Activated T-cell treated with anti-CD3 and anti-CD28 coated beads, Interleukin-2, amount 50 U/mL, for 24 hours (primary cell): ENCODE data around the gene FLCN.

ENCODE experiments used
- DNase-seq: peaks from one replicate; pipeline ENCODE4 v3.0.0-alpha.2; 2020
- H3K27ac Mint-ChIP-seq: 2 replicates; pipeline ENCODE4 v1.8.0; 2020; ENCODE audit warnings: mild to moderate bottlenecking, mixed read lengths
- H3K27me3 Mint-ChIP-seq: 2 replicates; pipeline ENCODE4 v1.8.0; 2020; ENCODE audit warnings: mixed read lengths
- H3K36me3 Mint-ChIP-seq: 2 replicates; pipeline ENCODE4 v1.8.0; 2020; ENCODE audit warnings: low read depth, mixed read lengths
- H3K4me1 Mint-ChIP-seq: 2 replicates; pipeline ENCODE4 v1.8.0; 2020; ENCODE audit warnings: low read depth, mixed read lengths
- H3K4me3 Mint-ChIP-seq: 2 replicates; pipeline ENCODE4 v1.8.0; 2020; ENCODE audit warnings: mild to moderate bottlenecking, moderate library complexity, mixed read lengths
- H3K9me3 Mint-ChIP-seq: 2 replicates; pipeline ENCODE4 v1.8.0; 2020; ENCODE audit warnings: mixed read lengths

The FLCN gene

DNA sequence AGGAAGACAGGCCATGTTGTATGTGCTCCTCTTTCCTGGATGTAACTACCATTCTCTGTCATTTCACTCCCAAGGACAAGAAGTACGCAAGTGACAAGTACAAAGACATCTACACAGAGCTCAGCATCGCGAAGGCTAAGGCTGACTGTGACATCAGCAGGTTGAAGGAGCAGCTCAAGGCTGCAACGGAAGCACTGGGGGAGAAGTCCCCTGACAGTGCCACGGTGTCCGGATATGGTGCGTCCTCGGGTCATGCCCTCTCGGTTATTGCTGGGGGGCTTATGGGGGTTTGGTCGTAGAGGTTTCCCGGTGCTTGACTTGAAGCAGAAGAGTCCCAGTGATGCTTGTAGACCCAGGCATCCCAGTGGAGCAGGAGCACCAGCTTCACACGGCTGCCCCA lies 59.8 kb downstream of the FLCN start:
- Mint-ChIP-seq H3K36me3 (peaks cover 95% of the 10 kb centered on the region), H3K4me1 (peaks cover 82% of the 10 kb centered on the region), H3K27ac (peak overlapping the region; percentile 99), H3K4me3 (peak overlapping the region; percentile 32), H3K27me3 (no peaks in the 10 kb centered on the region), H3K9me3 (no peaks in the 10 kb centered on the region)
- no peak for DNase-seq

DNA sequence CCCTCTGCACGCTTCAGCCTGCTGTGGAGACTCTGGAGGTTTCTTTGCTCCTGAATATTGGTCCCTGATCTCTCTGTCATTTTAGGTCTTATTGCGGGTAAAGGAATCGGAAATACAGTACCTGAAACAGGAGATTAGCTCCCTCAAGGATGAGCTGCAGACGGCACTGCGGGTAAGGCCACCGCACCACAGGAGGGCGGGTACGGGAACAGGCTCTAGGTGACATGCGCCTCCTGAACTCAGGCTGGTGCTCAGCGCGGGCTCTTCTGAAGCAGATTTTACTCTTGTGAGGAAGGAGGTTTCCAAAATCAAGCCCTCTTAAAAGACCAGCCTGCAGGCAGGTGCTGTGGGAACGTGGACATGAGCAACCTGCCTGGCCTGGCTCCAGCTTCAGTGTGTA lies 60.6 kb downstream of the FLCN start:
- Mint-ChIP-seq H3K9me3 (no peaks in the 10 kb centered on the region), H3K4me3 (peak overlapping the region; percentile 13), H3K36me3 (peaks cover 95% of the 10 kb centered on the region), H3K27ac (peak overlapping the region; percentile 80), H3K27me3 (no peaks in the 10 kb centered on the region), H3K4me1 (peaks cover 77% of the 10 kb centered on the region)
- no peak for DNase-seq

DNA sequence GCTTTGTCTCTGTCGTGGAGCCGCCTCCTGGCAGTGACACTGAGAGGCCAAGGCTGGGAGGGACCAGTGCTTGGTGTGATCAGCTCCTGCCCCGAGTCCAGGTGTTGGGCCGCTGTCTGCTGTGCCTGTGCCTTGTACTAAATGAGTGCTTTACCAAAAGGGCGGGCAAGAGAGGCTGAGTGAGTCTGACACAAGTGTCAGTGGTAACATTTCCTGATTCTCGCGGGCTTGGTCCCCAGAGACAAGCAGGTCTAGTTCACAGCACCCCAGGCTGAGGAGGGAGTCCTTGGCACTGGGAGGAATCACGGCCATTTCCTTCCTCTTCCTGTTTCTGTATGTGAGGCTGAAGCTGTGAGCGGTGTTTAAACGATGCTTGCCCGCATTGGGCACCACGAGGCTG lies 61.1 kb downstream of the FLCN start:
- peaks cover 95% of the 10 kb centered on the region for H3K36me3 Mint-ChIP-seq
- DNase-seq = no peak
- H3K4me3 Mint-ChIP-seq = peak overlapping the region; percentile 13
- H3K4me1 Mint-ChIP-seq = peaks cover 78% of the 10 kb centered on the region
- H3K27me3 Mint-ChIP-seq = no peaks in the 10 kb centered on the region
- no peaks in the 10 kb centered on the region for H3K9me3 Mint-ChIP-seq
- H3K27ac Mint-ChIP-seq = peak overlapping the region; percentile 80

DNA sequence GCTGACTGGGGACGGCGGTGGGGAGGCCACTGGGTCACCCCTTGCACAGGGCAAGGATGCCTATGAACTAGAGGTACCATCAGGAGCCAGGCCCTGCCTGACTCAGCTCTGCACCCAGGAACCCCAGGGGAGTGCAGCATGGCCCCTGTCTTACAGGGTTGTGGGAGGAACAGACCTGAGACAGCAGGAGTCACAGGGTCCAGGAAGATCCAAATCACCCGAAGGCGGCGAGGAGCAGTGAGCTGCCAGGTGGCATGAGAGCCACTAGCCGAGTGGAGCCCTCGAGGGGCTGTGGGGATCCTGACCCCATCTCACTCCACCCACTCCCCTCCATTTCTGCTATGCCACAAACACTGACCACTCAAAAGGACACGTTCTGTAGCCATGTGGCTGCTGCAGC lies 61.6 kb downstream of the FLCN start:
- no peak overlapping the region for H3K4me3 Mint-ChIP-seq
- H3K27me3 Mint-ChIP-seq = no peaks in the 10 kb centered on the region
- no peak for DNase-seq
- H3K36me3 Mint-ChIP-seq = peaks cover 93% of the 10 kb centered on the region
- H3K27ac Mint-ChIP-seq = peak overlapping the region; percentile 47
- peaks cover 78% of the 10 kb centered on the region for H3K4me1 Mint-ChIP-seq
- H3K9me3 Mint-ChIP-seq = no peaks in the 10 kb centered on the region

DNA sequence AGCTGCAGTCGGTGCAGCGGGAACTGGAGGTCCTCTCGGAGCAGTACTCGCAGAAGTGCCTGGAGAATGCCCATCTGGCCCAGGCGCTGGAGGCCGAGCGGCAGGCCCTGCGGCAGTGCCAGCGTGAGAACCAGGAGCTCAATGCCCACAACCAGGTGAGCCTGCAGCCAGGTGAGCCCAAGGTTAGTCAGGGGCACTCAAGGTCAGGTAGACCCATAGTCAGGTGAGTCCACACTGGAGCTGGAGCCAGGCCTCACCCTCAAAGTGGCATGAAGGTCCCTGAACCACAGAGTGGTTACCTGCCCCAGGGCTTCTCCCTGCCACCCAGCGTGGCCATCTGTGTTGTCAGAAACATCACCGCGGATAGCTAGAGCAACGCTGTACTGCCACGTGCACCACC lies 63.0 kb downstream of the FLCN start:
- Mint-ChIP-seq H3K4me1 (peaks cover 78% of the 10 kb centered on the region), H3K4me3 (no peak overlapping the region), H3K9me3 (no peaks in the 10 kb centered on the region), H3K36me3 (peaks cover 89% of the 10 kb centered on the region), H3K27me3 (no peaks in the 10 kb centered on the region), H3K27ac (peak overlapping the region; percentile 83)
- DNase-seq = no peak

DNA sequence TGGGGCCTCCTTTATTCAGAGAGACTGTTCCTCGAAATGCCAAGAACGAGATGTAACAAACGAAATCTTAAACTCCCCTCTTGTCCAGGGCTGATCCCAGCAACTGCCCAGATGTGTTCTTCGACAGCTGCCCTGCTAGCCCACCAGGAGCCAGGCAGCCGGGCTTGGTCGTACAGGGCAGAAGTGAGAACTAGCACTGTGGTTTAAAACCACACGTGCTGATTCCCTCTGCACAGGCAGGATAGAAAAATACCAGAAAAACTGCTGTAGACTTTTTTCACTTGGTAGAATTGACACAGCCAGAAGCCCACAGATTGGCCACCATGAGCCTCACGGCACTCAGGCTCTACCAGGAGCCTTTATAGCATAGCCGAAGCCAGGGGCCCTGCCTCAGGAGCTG lies 64.0 kb downstream of the FLCN start:
- Mint-ChIP-seq H3K4me3 (no peak overlapping the region), H3K36me3 (peaks cover 90% of the 10 kb centered on the region), H3K9me3 (no peaks in the 10 kb centered on the region), H3K27ac (peak overlapping the region; percentile 83), H3K4me1 (peaks cover 80% of the 10 kb centered on the region), H3K27me3 (no peaks in the 10 kb centered on the region)
- DNase-seq = no peak

GRCh38 chr17:17172001-17172939 lies 64.7 kb downstream of the FLCN start:
- peaks cover 74% of the 10 kb centered on the region for H3K4me1 Mint-ChIP-seq
- peaks cover 91% of the 10 kb centered on the region for H3K36me3 Mint-ChIP-seq
- DNase-seq = no peak
- H3K9me3 Mint-ChIP-seq = no peaks in the 10 kb centered on the region
- H3K27ac Mint-ChIP-seq = peak overlapping the region; percentile 83
- no peak overlapping the region for H3K4me3 Mint-ChIP-seq
- H3K27me3 Mint-ChIP-seq = no peaks in the 10 kb centered on the region

GRCh38 chr17:17171186-17171585 lies 65.8 kb downstream of the FLCN start:
- Mint-ChIP-seq H3K27me3 (no peaks in the 10 kb centered on the region), H3K4me1 (peaks cover 63% of the 10 kb centered on the region), H3K9me3 (no peaks in the 10 kb centered on the region), H3K36me3 (peaks cover 88% of the 10 kb centered on the region), H3K4me3 (no peak overlapping the region), H3K27ac (peak overlapping the region; percentile 87)
- no peak for DNase-seq

DNA sequence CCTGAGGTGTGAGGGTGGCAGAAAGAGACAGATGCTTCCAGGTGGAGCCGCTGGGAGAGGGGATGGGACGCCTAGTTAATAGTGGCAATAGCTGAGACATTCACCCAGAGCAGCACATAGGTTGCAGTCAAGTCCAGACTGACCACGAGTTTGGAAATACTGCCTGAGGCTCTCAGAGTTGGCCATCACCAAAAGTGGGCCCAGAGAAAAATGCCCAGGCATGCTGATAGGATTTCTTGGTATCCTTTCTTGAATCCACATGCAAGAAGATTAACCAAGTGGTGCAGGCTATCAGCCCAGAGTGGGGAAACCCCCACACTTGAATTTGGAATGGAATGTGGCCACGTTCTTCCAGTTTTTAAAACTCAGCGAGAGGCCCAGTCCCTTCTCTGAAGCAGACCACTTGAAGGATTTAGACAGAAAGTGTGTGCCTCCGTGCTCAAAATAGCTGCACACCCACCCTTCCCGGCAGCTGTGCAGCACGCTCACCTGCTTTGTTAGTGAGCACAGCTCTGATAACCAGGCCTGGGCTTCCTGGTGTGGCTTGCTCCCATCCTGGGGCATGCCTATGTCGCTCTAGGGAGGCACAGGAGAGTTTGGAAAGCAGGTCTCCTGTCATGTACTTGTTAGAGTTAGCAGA lies 66.5 kb downstream of the FLCN start:
- peak overlapping the region; percentile 87 for H3K27ac Mint-ChIP-seq
- H3K27me3 Mint-ChIP-seq = no peaks in the 10 kb centered on the region
- peaks cover 88% of the 10 kb centered on the region for H3K36me3 Mint-ChIP-seq
- H3K4me1 Mint-ChIP-seq = peaks cover 56% of the 10 kb centered on the region
- H3K9me3 Mint-ChIP-seq = no peaks in the 10 kb centered on the region
- no peak overlapping the region for H3K4me3 Mint-ChIP-seq
- DNase-seq = no peak

- H3K9me3 Mint-ChIP-seq = no peaks in the 10 kb centered on the region
- H3K36me3 Mint-ChIP-seq = peaks cover 89% of the 10 kb centered on the region
- peak overlapping the region; percentile 59 for H3K27ac Mint-ChIP-seq
- no peak for DNase-seq
- no peak overlapping the region for H3K4me3 Mint-ChIP-seq
- H3K4me1 Mint-ChIP-seq = peaks cover 47% of the 10 kb centered on the region
- no peaks in the 10 kb centered on the region for H3K27me3 Mint-ChIP-seq
Measured at GRCh38 chr17:17169396-17169795, 67.6 kb downstream of the FLCN start.

DNA sequence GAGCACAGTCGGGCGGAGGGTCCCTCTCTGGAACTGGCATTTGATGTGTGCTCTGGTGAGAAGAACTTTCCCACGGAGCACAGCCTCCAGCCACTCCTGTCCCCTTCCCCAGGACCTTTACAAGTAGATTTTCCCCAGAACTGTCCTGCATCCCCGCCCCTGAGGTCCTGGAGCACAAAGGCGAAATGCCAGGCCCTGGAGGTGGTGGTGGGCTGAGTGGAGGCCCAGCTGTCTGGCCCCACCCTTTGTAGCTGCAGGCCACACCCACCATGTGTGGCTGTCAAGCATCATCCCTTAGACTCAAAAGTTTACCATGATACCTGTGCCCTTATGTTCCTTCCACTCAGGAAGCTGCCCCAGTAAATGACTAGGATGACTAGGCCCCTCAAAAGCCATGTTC lies 68.6 kb downstream of the FLCN start:
- H3K27ac Mint-ChIP-seq = peak overlapping the region; percentile 69
- peaks cover 89% of the 10 kb centered on the region for H3K36me3 Mint-ChIP-seq
- H3K27me3 Mint-ChIP-seq = no peaks in the 10 kb centered on the region
- H3K4me1 Mint-ChIP-seq = peaks cover 40% of the 10 kb centered on the region
- DNase-seq = no peak
- H3K9me3 Mint-ChIP-seq = no peaks in the 10 kb centered on the region
- H3K4me3 Mint-ChIP-seq = no peak overlapping the region

- no peak for DNase-seq
- H3K4me1 Mint-ChIP-seq = peaks cover 37% of the 10 kb centered on the region
- H3K27ac Mint-ChIP-seq = peak overlapping the region; percentile 69
- H3K9me3 Mint-ChIP-seq = no peaks in the 10 kb centered on the region
- H3K27me3 Mint-ChIP-seq = no peaks in the 10 kb centered on the region
- peaks cover 89% of the 10 kb centered on the region for H3K36me3 Mint-ChIP-seq
- H3K4me3 Mint-ChIP-seq = no peak overlapping the region
Measured at GRCh38 chr17:17167986-17168385, 69.0 kb downstream of the FLCN start.

DNA sequence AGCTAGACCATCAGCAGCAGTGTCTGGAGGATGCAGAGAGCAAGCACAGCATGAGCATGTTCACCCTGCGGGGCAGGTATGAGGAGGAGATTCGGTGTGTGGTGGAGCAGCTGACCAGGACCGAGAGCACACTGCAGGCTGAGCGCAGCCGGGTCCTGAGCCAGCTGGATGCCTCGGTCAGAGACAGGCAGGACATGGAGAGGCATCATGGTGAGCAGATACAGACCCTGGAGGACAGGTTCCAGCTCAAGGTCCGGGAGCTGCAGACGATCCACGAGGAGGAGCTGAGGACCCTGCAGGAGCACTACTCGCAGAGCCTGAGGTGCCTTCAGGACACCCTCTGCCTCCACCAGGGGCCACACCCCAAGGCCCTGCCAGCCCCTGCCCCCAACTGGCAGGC lies 69.6 kb downstream of the FLCN start:
- peaks cover 34% of the 10 kb centered on the region for H3K4me1 Mint-ChIP-seq
- peak overlapping the region; percentile 4 for H3K27ac Mint-ChIP-seq
- no peak overlapping the region for H3K4me3 Mint-ChIP-seq
- no peak for DNase-seq
- no peaks in the 10 kb centered on the region for H3K9me3 Mint-ChIP-seq
- peaks cover 89% of the 10 kb centered on the region for H3K36me3 Mint-ChIP-seq
- no peaks in the 10 kb centered on the region for H3K27me3 Mint-ChIP-seq

GRCh38 chr17:17166446-17166845 lies 70.5 kb downstream of the FLCN start:
- H3K27ac Mint-ChIP-seq = no peak overlapping the region
- H3K9me3 Mint-ChIP-seq = no peaks in the 10 kb centered on the region
- H3K36me3 Mint-ChIP-seq = peaks cover 89% of the 10 kb centered on the region
- H3K4me3 Mint-ChIP-seq = no peak overlapping the region
- peaks cover 32% of the 10 kb centered on the region for H3K4me1 Mint-ChIP-seq
- no peaks in the 10 kb centered on the region for H3K27me3 Mint-ChIP-seq
- no peak for DNase-seq

- Mint-ChIP-seq H3K36me3 (peaks cover 88% of the 10 kb centered on the region), H3K4me1 (peaks cover 25% of the 10 kb centered on the region), H3K27me3 (no peaks in the 10 kb centered on the region), H3K27ac (no peak overlapping the region), H3K9me3 (no peaks in the 10 kb centered on the region), H3K4me3 (no peak overlapping the region)
- DNase-seq = no peak
Measured at GRCh38 chr17:17165666-17166308, 71.2 kb downstream of the FLCN start.
